SK-N-SH (cell line): ENCODE measurements around the gene MXI1. TPM values are rescaled to one million over a fixed set of nuclear protein-coding genes. Genes with fewer than 3 reads are reported as not detected.
A peak's percentile ranks its signal among the peaks of the same experiment; 100 is the strongest.

ENCODE experiments used
- CTCF ChIA-PET: fragments of 300-600, 350-600 bp; formaldehyde crosslinking; extraction: SDS; loops from one replicate; lab custom pipeline; 2021; lab: Yijun Ruan, JAX
- POLR2A ChIA-PET: fragments of 350-600 bp; sonication (Branson Sonifier 250); formaldehyde crosslinking; extraction: SDS; loops from one replicate; lab custom pipeline; 2020; ENCODE audit warnings: antibody characterized with exemption, inconsistent platforms; lab: Yijun Ruan, JAX
- DNase-seq: peaks from one replicate; pipeline ENCODE4 v3.0.0; 2012
- H2AFZ ChIP-seq: fragments of 200-600 bp; sonication (generic); 2 replicates; pipeline ENCODE4 v1.8.1; 2016; ENCODE audit warnings: antibody characterized with exemption, mild to moderate bottlenecking, low read depth
- H3F3A ChIP-seq: fragments of 200-600 bp; sonication (generic); replicated peaks from 2 replicates; pipeline ENCODE3; 2016; ENCODE audit warnings: antibody characterized with exemption, mild to moderate bottlenecking; ENCODE audit not compliant: insufficient read depth
- H3K27ac ChIP-seq, 2 experiments: fragments of 200-500 bp in 1 of 2; fragments of 200-600 bp in 1 of 2; sonication (Bioruptor generic) in 1 of 2; sonication (generic), shearing (Covaris generic) in 1 of 2; 2 replicates each; pipeline versions ENCODE4 v1.5.1 to v1.6.1; 2014 to 2016; ENCODE audit warnings: low read depth in 2 of 2, inconsistent platforms in 1 of 2, low read length in 1 of 2, mild to moderate bottlenecking in 1 of 2, mixed read lengths in 1 of 2
- H3K27me3 ChIP-seq: fragments of 200-600 bp; sonication (generic), shearing (Covaris generic); 2 replicates; pipeline ENCODE4 v1.6.1; 2016; ENCODE audit warnings: mixed run types; ENCODE audit not compliant: insufficient read depth
- H3K36me3 ChIP-seq, 2 experiments: fragments of 200-500 bp in 1 of 2; fragments of 200-600 bp in 1 of 2; sonication (Bioruptor generic) in 1 of 2; sonication (generic) in 1 of 2; replicated peaks in 1 of 2; 2 replicates each; pipeline versions ENCODE3 to v1.5.1; 2014 to 2016; ENCODE audit warnings: low read length in 1 of 2, mild to moderate bottlenecking in 1 of 2; ENCODE audit not compliant: insufficient read depth in 2 of 2, control insufficient read depth in 1 of 2
- H3K4me1 ChIP-seq, 2 experiments: fragments of 200-500 bp in 1 of 2; fragments of 200-600 bp in 1 of 2; sonication (Bioruptor generic) in 1 of 2; sonication (generic), shearing (Covaris generic) in 1 of 2; 2 replicates each; pipeline versions ENCODE4 v1.5.1 to v1.6.1; 2014 to 2016; ENCODE audit warnings: low read depth in 1 of 2, low read length in 1 of 2, mixed run types in 1 of 2; ENCODE audit not compliant: insufficient read depth in 2 of 2, control insufficient read depth in 1 of 2
- H3K4me2 ChIP-seq: fragments of 200-600 bp; sonication (generic), shearing (Covaris generic); 2 replicates; pipeline ENCODE4 v1.6.1; 2017; ENCODE audit warnings: mixed run types
- H3K4me3 ChIP-seq, 2 experiments: fragments of 200-500 bp in 1 of 2; fragments of 200-600 bp in 1 of 2; sonication (Bioruptor generic) in 1 of 2; sonication (generic), shearing (Covaris generic) in 1 of 2; 2 replicates each; pipeline versions ENCODE4 v1.5.1 to v1.8.1; 2014 to 2016; ENCODE audit warnings: low read depth in 2 of 2, inconsistent platforms in 1 of 2, low read length in 1 of 2, mild to moderate bottlenecking in 1 of 2, mixed read lengths in 1 of 2, moderate library complexity in 1 of 2
- H3K79me2 ChIP-seq: fragments of 200-600 bp; sonication (generic); 2 replicates; pipeline ENCODE4 v1.8.1; 2017; ENCODE audit warnings: mild to moderate bottlenecking; ENCODE audit not compliant: insufficient read depth
- H3K9ac ChIP-seq: fragments of 200-600 bp; sonication (generic); 2 replicates; pipeline ENCODE4 v1.6.1; 2017; ENCODE audit warnings: mixed run types
- H3K9me2 ChIP-seq: fragments of 200-600 bp; sonication (generic); 2 replicates; pipeline ENCODE4 v1.6.1; 2017; ENCODE audit warnings: mixed run types
- H3K9me3 ChIP-seq: fragments of 200-600 bp; sonication (generic); 2 replicates; pipeline ENCODE4 v1.6.1; 2017; ENCODE audit warnings: mixed run types, mild to moderate bottlenecking, moderate library complexity
- H4K20me1 ChIP-seq: fragments of 200-600 bp; sonication (generic); 2 replicates; pipeline ENCODE4 v1.6.1; 2017; ENCODE audit warnings: mild to moderate bottlenecking, mixed run types; ENCODE audit not compliant: insufficient read depth
- CHD2 ChIP-seq: fragments of 150-350 bp; IDR thresholded peaks from 2 replicates; pipeline ENCODE4 v1.6.1; 2018; ENCODE audit warnings: low read length; ENCODE audit not compliant: partially characterized antibody
- CTCF ChIP-seq: fragments of 200-600 bp; sonication (generic); IDR thresholded peaks from 2 replicates; pipeline ENCODE4 v1.6.1; 2017; ENCODE audit warnings: antibody characterized with exemption, mild to moderate bottlenecking, moderate library complexity
- ELF1 ChIP-seq: IDR thresholded peaks from 2 replicates; pipeline ENCODE4 v1.4.0; 2012
- EP300 ChIP-seq, 2 experiments: IDR thresholded peaks; 2 replicates each; pipeline versions ENCODE4 v1.4.0 to v1.6.1; 2012; ENCODE audit warnings: borderline replicate concordance in 1 of 2, low read depth in 1 of 2, low read length in 1 of 2
- EZH2phosphoT487 ChIP-seq: fragments of 200-600 bp; sonication (generic); IDR thresholded peaks from 2 replicates; pipeline ENCODE4 v1.6.1; 2017; ENCODE audit warnings: low read depth, mixed run types, mild to moderate bottlenecking, antibody characterized with exemption, moderate library complexity, borderline replicate concordance
- FOXJ3 ChIP-seq: sonication (generic); formaldehyde crosslinking; IDR thresholded peaks from 2 replicates; pipeline ENCODE4 v1.5.1; 2020; ENCODE audit warnings: mild to moderate bottlenecking, missing genetic modification reagents
- FOXM1 ChIP-seq: IDR thresholded peaks from 2 replicates; pipeline ENCODE4 v1.4.0; 2012; ENCODE audit warnings: low read depth, mild to moderate bottlenecking
- GATA2 ChIP-seq: sonication (generic); formaldehyde crosslinking; IDR thresholded peaks from 2 replicates; pipeline ENCODE4 v1.5.0; 2020; ENCODE audit warnings: mild to moderate bottlenecking, missing genetic modification reagents
- NFIC ChIP-seq: IDR thresholded peaks from 2 replicates; pipeline ENCODE4 v1.4.0; 2012; ENCODE audit warnings: borderline replicate concordance
- RFX5 ChIP-seq: IDR thresholded peaks from 2 replicates; pipeline ENCODE4 v1.6.1; 2012; ENCODE audit warnings: mild to moderate bottlenecking, improper control_type of control experiment, low read length
- RXRA ChIP-seq: IDR thresholded peaks from 2 replicates; pipeline ENCODE4 v1.4.0; 2012; ENCODE audit warnings: low read depth, mild to moderate bottlenecking, borderline replicate concordance
- SIN3A ChIP-seq: IDR thresholded peaks from 2 replicates; pipeline ENCODE4 v1.6.1; 2012; ENCODE audit warnings: low read depth, mild to moderate bottlenecking, low read length, moderate library complexity, borderline replicate concordance
- TCF12 ChIP-seq: IDR thresholded peaks from 2 replicates; pipeline ENCODE4 v1.4.0; 2012
- YY1 ChIP-seq: IDR thresholded peaks from 2 replicates; pipeline ENCODE4 v1.4.0; 2012; ENCODE audit warnings: low read depth, mild to moderate bottlenecking
- WGBS: methylation state at CpG from one replicate; pipeline ENCODE4 v1.1.6; 2017; ENCODE audit warnings: low lambda C conversion rate; 5-methylcytosine and 5-hydroxymethylcytosine counted together
- polyA plus RNA-seq, 3 experiments: library from polyadenylated mRNA; depleted of rRNA; stranded (reverse); fragments of >200 nt; gene quantifications; 2 replicates each; pipeline ENCODE4 v1.2.3, GENCODE V29; 2012
- TF ChIP-seq, protein P1 (sequence below): IDR thresholded peaks from 2 replicates; pipeline ENCODE4 v1.6.1; 2012; ENCODE audit warnings: mild to moderate bottlenecking, low read depth, low read length, moderate library complexity

Gene MXI1
- polyA plus RNA-seq, 1 of the 3 experiments (the other 2 are of a cell fraction), result 13.8 TPM

DNA sequence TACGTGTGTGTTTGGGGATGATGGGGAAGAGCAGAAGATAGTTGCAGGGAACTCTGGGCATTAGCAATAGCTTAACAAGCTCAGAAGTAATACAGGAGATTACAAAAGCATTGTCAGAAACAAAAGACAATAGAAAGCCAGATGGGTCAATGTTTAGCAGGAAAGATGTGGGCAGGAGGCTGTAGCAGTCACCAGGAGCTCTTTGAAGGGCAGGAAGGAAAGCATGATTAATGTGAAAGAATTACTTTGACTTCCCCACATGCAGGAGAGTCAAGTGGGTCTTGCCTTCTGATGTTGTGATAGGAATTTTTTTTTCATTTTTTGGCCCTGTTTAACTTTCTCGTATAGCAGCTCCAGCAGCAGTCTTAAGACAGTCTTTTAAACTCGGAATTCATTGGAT is 103.3 kb downstream of the MXI1 start:
- Histone ChIP-seq H3K27me3 (no peaks in the 10 kb centered on the region), H3K4me2 (no peak overlapping the region), H3K9me2 (no peaks in the 10 kb centered on the region), H3K9me3 (no peaks in the 10 kb centered on the region), H3K79me2 (no peaks in the 10 kb centered on the region), H2AFZ (no peak overlapping the region), H3K4me1 (peaks cover 2 to 10% of the 10 kb centered on the region in 2 experiments; a peak in 3 of 4 replicates), H3K4me3 (no peak overlapping the region), H3K36me3 (no peaks in the 10 kb centered on the region), H3K9ac (no peak overlapping the region), H4K20me1 (no peaks in the 10 kb centered on the region), H3F3A (peaks cover 3% of the 10 kb centered on the region), H3K27ac (no peak overlapping the region)
- ChIA-PET POLR2A (no interaction called here), CTCF (interaction anchor here (0.7 to 3.3 kb wide), 15 partner anchors 9 to 587 kb away, joined by 3 to 28 read pairs (median 3); no protein-coding TSS in a partner anchor)
- no peak for DNase-seq
- TF ChIP-seq ELF1, result no peak
- no peak for TF ChIP-seq CTCF
- TF ChIP-seq FOXM1, result no peak
- no peak for TF ChIP-seq SIN3A
- TF ChIP-seq CHD2, result no peak
- TF ChIP-seq, protein P1, sequence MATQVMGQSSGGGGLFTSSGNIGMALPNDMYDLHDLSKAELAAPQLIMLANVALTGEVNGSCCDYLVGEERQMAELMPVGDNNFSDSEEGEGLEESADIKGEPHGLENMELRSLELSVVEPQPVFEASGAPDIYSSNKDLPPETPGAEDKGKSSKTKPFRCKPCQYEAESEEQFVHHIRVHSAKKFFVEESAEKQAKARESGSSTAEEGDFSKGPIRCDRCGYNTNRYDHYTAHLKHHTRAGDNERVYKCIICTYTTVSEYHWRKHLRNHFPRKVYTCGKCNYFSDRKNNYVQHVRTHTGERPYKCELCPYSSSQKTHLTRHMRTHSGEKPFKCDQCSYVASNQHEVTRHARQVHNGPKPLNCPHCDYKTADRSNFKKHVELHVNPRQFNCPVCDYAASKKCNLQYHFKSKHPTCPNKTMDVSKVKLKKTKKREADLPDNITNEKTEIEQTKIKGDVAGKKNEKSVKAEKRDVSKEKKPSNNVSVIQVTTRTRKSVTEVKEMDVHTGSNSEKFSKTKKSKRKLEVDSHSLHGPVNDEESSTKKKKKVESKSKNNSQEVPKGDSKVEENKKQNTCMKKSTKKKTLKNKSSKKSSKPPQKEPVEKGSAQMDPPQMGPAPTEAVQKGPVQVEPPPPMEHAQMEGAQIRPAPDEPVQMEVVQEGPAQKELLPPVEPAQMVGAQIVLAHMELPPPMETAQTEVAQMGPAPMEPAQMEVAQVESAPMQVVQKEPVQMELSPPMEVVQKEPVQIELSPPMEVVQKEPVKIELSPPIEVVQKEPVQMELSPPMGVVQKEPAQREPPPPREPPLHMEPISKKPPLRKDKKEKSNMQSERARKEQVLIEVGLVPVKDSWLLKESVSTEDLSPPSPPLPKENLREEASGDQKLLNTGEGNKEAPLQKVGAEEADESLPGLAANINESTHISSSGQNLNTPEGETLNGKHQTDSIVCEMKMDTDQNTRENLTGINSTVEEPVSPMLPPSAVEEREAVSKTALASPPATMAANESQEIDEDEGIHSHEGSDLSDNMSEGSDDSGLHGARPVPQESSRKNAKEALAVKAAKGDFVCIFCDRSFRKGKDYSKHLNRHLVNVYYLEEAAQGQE, result no peak
- TF ChIP-seq EZH2phosphoT487, result no peak
- WGBS, result 71% methylated on average over 3 of the region's 3 CpGs

GRCh38 chr10:110311357-110311949 is 104.0 kb downstream of the MXI1 start:
- ChIA-PET POLR2A (no interaction called here), CTCF (interaction anchor here (0.8 to 3.3 kb wide), 11 partner anchors 10 to 586 kb away, joined by 3 to 28 read pairs (median 4); no protein-coding TSS in a partner anchor)
- Histone ChIP-seq H3K27me3 (no peaks in the 10 kb centered on the region), H3K36me3 (no peaks in the 10 kb centered on the region), H4K20me1 (no peaks in the 10 kb centered on the region), H3F3A (no peaks in the 10 kb centered on the region), H3K4me1 (peaks cover 0 to 10% of the 10 kb centered on the region in 2 experiments; a peak in 3 of 4 replicates), H3K27ac (no peak overlapping the region), H2AFZ (no peak overlapping the region), H3K79me2 (no peaks in the 10 kb centered on the region), H3K9me3 (no peaks in the 10 kb centered on the region), H3K4me3 (no peak overlapping the region; a peak in 1 of 4 replicates), H3K9me2 (no peaks in the 10 kb centered on the region), H3K4me2 (peak overlapping the region; percentile 5; the same call in 1 of the 2 replicates), H3K9ac (no peak overlapping the region)
- WGBS, result 0% methylated on average over 3 of the region's 3 CpGs
- DNase-seq, result peak; percentile 64
- TF ChIP-seq EP300 (IDR thresholded peaks at IDR 0.05; ENCODE audit: borderline replicate concordance in 1 of 2, low read depth in 1 of 2, low read length in 1 of 2) (no peak), FOXJ3 (CRISPR knock-in tag) (no peak), RFX5 (peak; percentile 9; the same call in 1 of the 2 replicates), GATA2 (CRISPR knock-in tag) (no peak), NFIC (peak; percentile 34; the same call in 1 of the 2 replicates), RXRA (no peak), CTCF (peak; percentile 77), SIN3A (0 out of 2 replicates have a peak, but pooled peaks have one; percentile 35), TCF12 (0 out of 2 replicates have a peak, but pooled peaks have one; percentile 13), YY1 (no peak)
